GM19324 (cell line): ENCODE data around the gene RPS6KA1.
A peak's percentile ranks its signal among the peaks of the same experiment; 100 is the strongest.
"Not testable (repeated sequence)": the region's sequence is repeated elsewhere in the genome, so short reads cannot be mapped to it uniquely, and the experiment has no call there.

Experiments used
- ATAC-seq: cut with Tn5 transposase; IDR thresholded peaks from one replicate; pipeline ENCODE4 v1.9.1; 2021; ENCODE audit warnings: mild to moderate bottlenecking, moderate library complexity; ENCODE audit not compliant: unreplicated experiment, low FRiP score

The RPS6KA1 gene

GRCh38 chr1:26529655-26530409 lies at the start of gene RPS6KA1:
RPS6KA1 (plus strand) TSS chr1:26529761; CDS start chr1:26529921, 160 bp downstream.
- peak; percentile 83 for ATAC-seq

- ATAC-seq: no peak
These were observed 46.6 kb upstream of the RPS6KA1 start for GRCh38 chr1:26482921-26483320.

GRCh38 chr1:26483980-26484379 lies 45.6 kb upstream of the RPS6KA1 start:
- ATAC-seq: no peak

- no peak for ATAC-seq
These were observed 39.4 kb upstream of the RPS6KA1 start for GRCh38 chr1:26490155-26490554.

- no peak for ATAC-seq
These were observed 36.3 kb upstream of the RPS6KA1 start for GRCh38 chr1:26493267-26493666.

- ATAC-seq: no peak
These were observed 35.6 kb upstream of the RPS6KA1 start for GRCh38 chr1:26493938-26494337.

GRCh38 chr1:26496861-26497260 lies 32.7 kb upstream of the RPS6KA1 start:
- no peak for ATAC-seq

- no peak for ATAC-seq
These were observed 30.7 kb upstream of the RPS6KA1 start for GRCh38 chr1:26498894-26499293.

- peak; percentile 70 for ATAC-seq
These were observed 28.9 kb upstream of the RPS6KA1 start for GRCh38 chr1:26500488-26501175.

GRCh38 chr1:26510711-26511110 lies 18.9 kb upstream of the RPS6KA1 start:
- not testable (repeated sequence) for ATAC-seq

- not testable (repeated sequence) for ATAC-seq
These were observed 13.7 kb upstream of the RPS6KA1 start for GRCh38 chr1:26515836-26516235.

GRCh38 chr1:26516987-26517765 lies 12.4 kb upstream of the RPS6KA1 start:
- no peak for ATAC-seq

GRCh38 chr1:26517766-26518049 lies 11.9 kb upstream of the RPS6KA1 start:
- ATAC-seq: no peak

GRCh38 chr1:26518355-26518754 lies 11.2 kb upstream of the RPS6KA1 start:
- no peak for ATAC-seq

GRCh38 chr1:26520339-26520738 lies 9.2 kb upstream of the RPS6KA1 start:
- ATAC-seq: no peak

- no peak for ATAC-seq
These were observed 7.9 kb upstream of the RPS6KA1 start for GRCh38 chr1:26521669-26522030.

GRCh38 chr1:26522073-26522472 lies 7.5 kb upstream of the RPS6KA1 start:
- no peak for ATAC-seq

- no peak for ATAC-seq
These were observed 5.4 kb upstream of the RPS6KA1 start for GRCh38 chr1:26524181-26524580.

- no peak for ATAC-seq
These were observed 3.3 kb upstream of the RPS6KA1 start for GRCh38 chr1:26526287-26526686.

GRCh38 chr1:26529405-26529654 lies 231 bp upstream of the RPS6KA1 start:
- no peak for ATAC-seq

GRCh38 chr1:26530410-26530894 lies 891 bp downstream of the RPS6KA1 start:
- ATAC-seq: no peak
